DMS53 treated with DMSO at 0.1 percent for 48 hours (cell line): Measurements from ENCODE around the gene TOP1.

Experiments used
- DNase-seq: peaks from one replicate; lab custom pipeline; 2025; ENCODE audit not compliant: unreplicated experiment; lab: John Stamatoyannopoulos, UW

TOP1 gene

DNA sequence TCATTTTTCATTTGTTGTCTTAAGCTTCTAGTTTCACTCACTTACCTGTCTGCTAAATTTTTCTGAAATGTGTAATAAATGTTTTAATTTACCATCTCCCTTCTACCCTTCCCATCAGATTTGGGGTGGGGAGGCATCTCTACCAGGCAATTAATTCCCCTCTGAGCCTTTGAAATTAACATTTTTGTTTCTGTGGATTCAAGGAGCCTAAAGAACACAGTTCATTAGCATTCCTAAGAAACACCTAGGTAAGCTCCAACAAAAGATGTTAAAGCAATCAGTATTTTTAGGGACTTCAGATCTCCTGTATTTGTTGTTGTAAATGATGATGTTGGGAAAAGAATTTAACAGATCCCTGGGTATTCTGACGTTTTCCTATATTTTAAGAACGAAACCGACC, 6.6 kb downstream of the TOP1 start:
- DNase-seq: no peak

DNA sequence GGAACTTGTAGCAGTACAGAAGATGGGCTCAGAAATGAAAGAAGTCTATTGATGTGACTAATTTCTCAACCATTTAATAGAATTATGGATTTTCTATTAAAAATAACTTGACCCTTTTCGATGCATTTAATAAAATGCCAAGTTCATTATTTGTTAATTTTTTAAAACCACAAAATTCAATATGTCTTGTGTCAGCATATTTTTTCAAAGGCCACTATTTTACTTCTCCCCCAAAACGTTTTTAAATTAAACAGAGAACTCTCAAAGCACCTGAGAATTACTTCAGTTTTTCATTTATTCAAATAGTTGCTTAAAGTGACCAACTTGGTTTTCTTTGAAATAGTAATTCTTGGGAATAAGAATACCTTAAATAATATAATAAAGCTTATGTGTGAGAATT, 8.6 kb downstream of the TOP1 start:
- no peak for DNase-seq

DNA sequence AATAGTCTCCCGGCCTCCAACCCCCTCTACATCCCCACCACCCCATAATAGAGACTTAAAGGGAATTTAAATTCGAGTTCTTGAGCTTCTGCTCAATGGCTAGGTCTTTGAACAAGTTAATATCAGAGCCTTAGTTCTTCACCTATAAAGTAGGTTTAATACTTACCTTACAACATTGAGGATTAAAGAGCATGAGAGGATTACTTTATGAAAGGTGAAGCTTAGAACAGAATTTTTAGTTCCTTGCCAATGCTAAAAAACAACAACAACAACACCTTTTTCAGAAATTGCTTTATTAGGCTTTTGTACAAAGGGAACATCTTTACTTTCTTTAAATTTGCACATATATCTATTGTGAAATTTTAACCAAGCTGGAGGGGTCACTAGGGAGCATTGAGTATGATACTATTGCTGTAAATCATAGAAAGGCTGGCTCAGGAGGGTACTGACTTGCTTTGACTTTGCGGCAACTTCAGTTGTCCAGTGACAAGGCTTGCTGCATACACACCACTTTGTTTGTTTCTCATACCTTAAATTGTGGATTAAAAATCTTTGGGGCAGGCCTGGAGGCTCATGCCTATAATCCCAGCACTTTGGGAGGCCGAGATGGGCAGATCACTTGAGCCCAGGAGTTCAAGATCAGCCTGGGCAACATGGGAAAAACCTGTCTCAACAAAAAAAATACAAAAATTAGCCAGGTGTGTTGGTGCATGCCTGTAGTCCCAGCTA, 9.7 kb downstream of the TOP1 start:
- no peak for DNase-seq

DNA sequence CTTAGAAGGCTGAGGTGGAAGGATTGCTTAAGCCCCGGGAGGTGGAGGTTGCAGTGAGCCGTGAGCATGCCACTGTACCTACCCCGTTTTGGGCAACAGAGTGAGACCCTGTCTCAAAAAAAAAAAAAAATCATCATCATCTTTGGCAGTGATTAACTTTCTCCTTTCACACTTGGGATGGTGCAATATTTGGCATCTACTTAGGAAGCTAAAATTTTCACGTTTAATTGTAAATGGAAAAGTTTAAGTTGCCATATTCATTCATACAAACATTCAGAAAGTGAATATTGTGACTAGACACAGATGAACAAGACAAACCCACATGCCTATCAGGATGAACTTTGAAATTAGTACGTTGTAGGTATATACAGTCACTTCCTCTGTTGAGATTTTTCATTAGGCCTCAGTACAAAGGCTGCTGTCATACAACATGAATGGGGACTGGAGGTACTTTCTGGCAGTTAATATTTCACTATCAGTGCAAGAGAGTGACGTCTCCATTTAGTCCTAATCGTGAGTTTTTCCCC, 10.3 kb downstream of the TOP1 start:
- no peak for DNase-seq

DNA sequence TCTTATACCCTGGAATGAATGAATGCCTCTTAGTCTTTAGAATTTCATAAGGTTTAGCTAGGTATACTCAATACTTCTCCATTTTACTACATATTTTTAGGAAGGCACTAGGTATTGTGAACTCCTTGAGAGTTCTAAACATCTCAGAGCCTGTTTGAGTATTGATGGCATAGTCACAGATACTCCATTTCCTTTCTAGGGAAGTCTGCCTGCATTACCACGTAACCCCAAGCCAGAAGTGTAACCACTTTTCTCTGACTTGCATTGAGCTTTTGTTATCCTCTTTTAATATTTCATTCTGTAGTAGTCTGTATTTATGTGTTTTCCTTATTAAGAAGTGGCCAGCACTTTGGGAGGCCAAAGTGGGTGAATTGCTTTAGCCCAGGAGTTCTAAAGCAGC, 12.2 kb downstream of the TOP1 start:
- DNase-seq: no peak

DNA sequence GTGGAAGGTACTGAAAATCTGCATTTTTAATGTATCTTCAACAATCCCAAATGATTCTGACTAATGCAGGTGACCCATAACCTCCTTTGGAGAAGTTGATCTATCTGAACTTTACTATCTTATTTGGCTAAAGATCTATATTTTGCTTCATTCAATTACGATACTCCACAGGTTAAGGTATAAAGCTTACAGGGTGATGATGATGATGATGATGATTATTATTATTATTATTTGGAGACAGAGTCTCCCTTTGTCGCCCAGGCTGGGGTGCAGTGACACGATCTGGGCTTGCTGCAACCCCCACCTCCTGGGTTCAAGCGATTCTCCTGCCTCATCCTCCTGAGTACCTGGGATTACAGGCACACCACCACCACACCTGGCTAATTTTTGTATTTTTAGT, 13.1 kb downstream of the TOP1 start:
- DNase-seq: no peak

DNA sequence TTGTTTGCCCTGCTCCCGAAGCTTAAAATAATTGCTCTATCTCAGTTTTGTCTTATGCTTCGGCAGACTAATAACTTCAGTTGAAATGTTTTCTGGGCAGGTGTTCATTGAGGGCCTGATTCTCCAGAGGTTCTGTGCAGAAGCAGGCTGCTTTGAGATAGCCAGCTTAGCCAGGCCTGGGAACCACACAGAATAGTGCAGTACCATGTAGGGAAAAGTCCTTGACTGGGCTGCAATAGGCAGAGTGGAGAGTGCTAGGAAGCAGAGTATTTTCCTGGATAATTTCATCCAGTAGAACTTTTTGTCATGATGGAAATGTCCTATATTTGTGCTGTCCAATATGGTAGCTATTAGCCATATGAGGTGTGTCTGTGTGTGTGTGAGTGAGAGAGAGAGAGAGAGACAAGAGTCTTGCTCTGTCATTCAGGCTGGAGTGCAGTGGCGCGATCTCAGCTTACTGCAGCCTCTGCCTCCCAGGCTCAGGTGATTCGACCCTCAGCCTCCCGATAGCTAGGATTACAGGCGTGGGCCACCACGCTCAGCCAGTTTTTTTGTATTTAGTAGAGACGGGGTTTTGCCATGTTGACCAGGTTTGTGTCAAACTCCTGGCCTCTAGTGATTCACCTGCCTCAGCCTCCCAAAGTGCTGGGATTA, 15.9 kb downstream of the TOP1 start:
- no peak for DNase-seq

- DNase-seq: no peak
Observed at GRCh38 chr20:41045671-41046070, 17.0 kb downstream of the TOP1 start.

DNA sequence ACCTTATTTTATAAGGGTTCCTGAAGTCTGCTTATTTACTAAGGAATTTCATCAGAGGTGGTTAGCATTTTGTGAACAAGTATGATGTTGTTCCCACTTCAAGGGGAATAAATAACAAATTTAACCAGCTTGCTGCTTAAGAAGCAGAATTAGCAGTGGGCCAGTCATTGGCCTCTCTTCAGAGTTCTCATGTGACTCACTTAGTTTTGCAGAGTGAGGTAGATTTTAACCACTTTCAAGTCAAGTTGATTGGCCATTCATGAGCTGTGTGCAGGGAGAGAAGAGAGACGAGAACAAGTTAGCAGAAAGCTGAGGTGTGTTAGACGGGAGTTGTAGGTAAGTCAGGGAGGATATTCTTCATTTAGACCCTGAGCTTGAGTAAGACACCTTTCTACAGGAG, 18.1 kb downstream of the TOP1 start:
- no peak for DNase-seq

- DNase-seq: no peak
Observed at GRCh38 chr20:41047279-41047974, 18.8 kb downstream of the TOP1 start.

DNA sequence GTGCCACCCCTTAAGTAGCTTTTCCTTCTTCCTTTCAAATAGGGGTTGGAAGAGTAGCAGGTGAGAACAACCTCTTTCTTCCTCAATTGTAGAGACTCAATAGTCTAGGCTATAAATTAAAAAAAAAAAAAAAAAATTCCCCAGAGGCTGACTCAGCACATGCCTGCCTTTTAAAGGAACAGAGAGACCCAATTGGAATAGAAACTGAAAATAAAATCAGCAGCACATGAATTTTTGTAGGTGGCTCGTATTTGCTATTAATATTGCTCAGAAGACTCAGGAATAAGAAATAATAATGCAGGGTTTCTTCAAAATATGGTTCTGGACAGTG, 19.3 kb downstream of the TOP1 start:
- no peak for DNase-seq

GRCh38 chr20:41048461-41049301, 20.1 kb downstream of the TOP1 start:
- DNase-seq: no peak

- no peak for DNase-seq
Observed at GRCh38 chr20:41049451-41049850, 20.8 kb downstream of the TOP1 start.

DNA sequence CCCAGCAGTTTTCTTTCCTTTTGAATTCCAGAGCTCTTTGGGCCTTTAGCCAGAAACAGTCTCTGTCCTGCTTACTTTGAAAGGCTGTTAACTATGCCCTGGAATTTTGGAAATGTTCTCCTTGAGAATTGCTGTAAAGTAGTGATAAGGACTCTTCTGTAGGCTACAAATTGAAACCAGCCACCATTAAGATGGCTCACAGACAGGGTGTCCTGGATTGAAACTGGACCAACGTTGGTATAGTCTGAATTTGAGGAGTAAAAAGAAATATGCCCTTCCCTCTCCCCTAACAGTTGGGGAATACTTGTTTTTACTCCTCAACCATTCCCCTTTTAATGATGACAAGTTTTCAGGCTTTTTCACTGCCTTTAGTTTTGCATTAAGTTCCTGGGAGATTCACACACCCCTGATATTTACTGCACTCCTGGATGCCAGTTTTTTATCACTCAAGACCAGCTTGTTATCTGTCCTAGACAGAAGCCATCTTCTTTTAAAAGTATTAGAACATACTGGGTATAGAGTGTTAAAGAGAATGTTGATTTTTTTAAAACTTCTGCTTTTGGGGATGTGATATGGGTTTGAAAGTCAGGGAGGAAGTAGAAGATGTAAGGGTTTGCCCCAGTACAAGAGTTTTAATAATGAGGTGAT, 21.9 kb downstream of the TOP1 start:
- DNase-seq: no peak

- DNase-seq: no peak
Observed at GRCh38 chr20:41051009-41051825, 22.6 kb downstream of the TOP1 start.

GRCh38 chr20:41052742-41053419, 24.3 kb downstream of the TOP1 start:
- no peak for DNase-seq

- DNase-seq: no peak
Observed at GRCh38 chr20:41054070-41054846, 25.6 kb downstream of the TOP1 start.

GRCh38 chr20:41054847-41055230, 26.2 kb downstream of the TOP1 start:
- no peak for DNase-seq

- DNase-seq: no peak
Observed at GRCh38 chr20:41055679-41056078, 27.1 kb downstream of the TOP1 start.
